ENCODE results near the gene SURF1.

The SURF1 gene

GRCh38 chr9:133305731-133306130, 50.6 kb downstream of the SURF1 start:
- Histone ChIP-seq H3K4me3 (ENCODE audit: low read length) (no peak overlapping the region), H3K9ac (ENCODE audit: low read length) (no peak overlapping the region), H3K4me1 (ENCODE audit: low read length) (no peaks in the 10 kb centered on the region), H3K36me3 (replicated peaks; ENCODE audit: low read depth, low read length) (no peaks in the 10 kb centered on the region), H3K9me3 (ENCODE audit: insufficient read depth, low read length) (no peaks in the 10 kb centered on the region), H4K20me1 (ENCODE audit: insufficient read depth, low read length) (no peaks in the 10 kb centered on the region), H3K27me3 (ENCODE audit: low read depth, low read length) (peaks cover 4% of the 10 kb centered on the region; the same call in 1 of the 2 replicates), H3K4me2 (ENCODE audit: low read length) (no peak overlapping the region), H2AFZ (ENCODE audit: low read depth, low read length) (no peak overlapping the region), H3K27ac (ENCODE audit: low read length) (no peak overlapping the region), H3K79me2 (ENCODE audit: low read length) (no peaks in the 10 kb centered on the region)
- TF ChIP-seq EZH2phosphoT487 (IDR thresholded peaks at IDR 0.05; ENCODE audit: low read depth) = no peak
- TF ChIP-seq CTCF (IDR thresholded peaks at IDR 0.05; ENCODE audit: low read depth, low read length) = no peak

- H3K9me3 ChIP-seq (ENCODE audit: insufficient read depth, low read length) = no peaks in the 10 kb centered on the region
- H3K79me2 ChIP-seq (ENCODE audit: low read length) = no peaks in the 10 kb centered on the region
- peaks cover 6% of the 10 kb centered on the region; the same call in 1 of the 2 replicates for H3K27me3 ChIP-seq (ENCODE audit: low read depth, low read length)
These were observed 51.6 kb downstream of the SURF1 start for GRCh38 chr9:133304477-133305377.

GRCh38 chr9:133304158-133304470, 52.2 kb downstream of the SURF1 start:
- H2AFZ ChIP-seq (ENCODE audit: low read depth, low read length) = no peak overlapping the region
- H3K79me2 ChIP-seq (ENCODE audit: low read length) = no peaks in the 10 kb centered on the region
- no peak overlapping the region for H3K4me3 ChIP-seq (ENCODE audit: low read length)
- H3K27me3 ChIP-seq (ENCODE audit: low read depth, low read length) = peaks cover 11% of the 10 kb centered on the region; the same call in 1 of the 2 replicates
- H3K9ac ChIP-seq (ENCODE audit: low read length) = no peak overlapping the region
- H3K9me3 ChIP-seq (ENCODE audit: insufficient read depth, low read length) = no peaks in the 10 kb centered on the region
- H3K4me1 ChIP-seq (ENCODE audit: low read length) = no peaks in the 10 kb centered on the region
- TF ChIP-seq EZH2phosphoT487 (IDR thresholded peaks at IDR 0.05; ENCODE audit: low read depth) = no peak
- TF ChIP-seq CTCF (IDR thresholded peaks at IDR 0.05; ENCODE audit: low read depth, low read length) = no peak
- no peaks in the 10 kb centered on the region for H4K20me1 ChIP-seq (ENCODE audit: insufficient read depth, low read length)
- H3K27ac ChIP-seq (ENCODE audit: low read length) = no peak overlapping the region
- H3K36me3 ChIP-seq (replicated peaks; ENCODE audit: low read depth, low read length) = no peaks in the 10 kb centered on the region
- no peak overlapping the region for H3K4me2 ChIP-seq (ENCODE audit: low read length)

More at GRCh38 chr9:133304477-133305377, 51.6 kb downstream of the SURF1 start:
- Histone ChIP-seq H3K4me2 (ENCODE audit: low read length) (no peak overlapping the region), H3K4me1 (ENCODE audit: low read length) (no peaks in the 10 kb centered on the region), H3K9ac (ENCODE audit: low read length) (no peak overlapping the region), H2AFZ (ENCODE audit: low read depth, low read length) (no peak overlapping the region), H3K27ac (ENCODE audit: low read length) (no peak overlapping the region), H4K20me1 (ENCODE audit: insufficient read depth, low read length) (no peaks in the 10 kb centered on the region), H3K36me3 (replicated peaks; ENCODE audit: low read depth, low read length) (no peaks in the 10 kb centered on the region), H3K4me3 (ENCODE audit: low read length) (no peak overlapping the region)
- TF ChIP-seq EZH2phosphoT487 (IDR thresholded peaks at IDR 0.05; ENCODE audit: low read depth) = no peak
- TF ChIP-seq CTCF (IDR thresholded peaks at IDR 0.05; ENCODE audit: low read depth, low read length) = no peak

GRCh38 chr9:133303266-133304157, 52.8 kb downstream of the SURF1 start:
- H3K9me3 ChIP-seq (ENCODE audit: insufficient read depth, low read length) = no peaks in the 10 kb centered on the region
- H3K36me3 ChIP-seq (replicated peaks; ENCODE audit: low read depth, low read length) = no peaks in the 10 kb centered on the region
- no peaks in the 10 kb centered on the region for H4K20me1 ChIP-seq (ENCODE audit: insufficient read depth, low read length)
- no peaks in the 10 kb centered on the region for H3K4me1 ChIP-seq (ENCODE audit: low read length)
- H3K79me2 ChIP-seq (ENCODE audit: low read length) = no peaks in the 10 kb centered on the region
- peaks cover 11% of the 10 kb centered on the region; the same call in 1 of the 2 replicates for H3K27me3 ChIP-seq (ENCODE audit: low read depth, low read length)
- no peak overlapping the region for H3K9ac ChIP-seq (ENCODE audit: low read length)
- H3K4me3 ChIP-seq (ENCODE audit: low read length) = no peak overlapping the region
- no peak overlapping the region for H3K4me2 ChIP-seq (ENCODE audit: low read length)
- H3K27ac ChIP-seq (ENCODE audit: low read length) = no peak overlapping the region
- H2AFZ ChIP-seq (ENCODE audit: low read depth, low read length) = no peak overlapping the region
- TF ChIP-seq EZH2phosphoT487 (IDR thresholded peaks at IDR 0.05; ENCODE audit: low read depth) (no peak), CTCF (IDR thresholded peaks at IDR 0.05; ENCODE audit: low read depth, low read length) (no peak)

All from OCI-LY3 (cell line).